SK-N-SH (cell line): ENCODE data around the gene ANO3. TPM values are rescaled to one million over a fixed set of nuclear protein-coding genes. Genes with fewer than 3 reads are reported as not detected.

Source experiments
- CTCF ChIA-PET: fragments of 300-600, 350-600 bp; formaldehyde crosslinking; extraction: SDS; loops from one replicate; lab custom pipeline; 2021; lab: Yijun Ruan, JAX
- POLR2A ChIA-PET: fragments of 350-600 bp; sonication (Branson Sonifier 250); formaldehyde crosslinking; extraction: SDS; loops from one replicate; lab custom pipeline; 2020; ENCODE audit warnings: antibody characterized with exemption, inconsistent platforms; lab: Yijun Ruan, JAX
- DNase-seq: peaks from one replicate; pipeline ENCODE4 v3.0.0; 2012
- H2AFZ ChIP-seq: fragments of 200-600 bp; sonication (generic); 2 replicates; pipeline ENCODE4 v1.8.1; 2016; ENCODE audit warnings: antibody characterized with exemption, mild to moderate bottlenecking, low read depth
- H3F3A ChIP-seq: fragments of 200-600 bp; sonication (generic); replicated peaks from 2 replicates; pipeline ENCODE3; 2016; ENCODE audit warnings: antibody characterized with exemption, mild to moderate bottlenecking; ENCODE audit not compliant: insufficient read depth
- H3K27ac ChIP-seq, 2 experiments: fragments of 200-500 bp in 1 of 2; fragments of 200-600 bp in 1 of 2; sonication (Bioruptor generic) in 1 of 2; sonication (generic), shearing (Covaris generic) in 1 of 2; 2 replicates each; pipeline versions ENCODE4 v1.5.1 to v1.6.1; 2014 to 2016; ENCODE audit warnings: low read depth in 2 of 2, inconsistent platforms in 1 of 2, low read length in 1 of 2, mild to moderate bottlenecking in 1 of 2, mixed read lengths in 1 of 2
- H3K27me3 ChIP-seq: fragments of 200-600 bp; sonication (generic), shearing (Covaris generic); 2 replicates; pipeline ENCODE4 v1.6.1; 2016; ENCODE audit warnings: mixed run types; ENCODE audit not compliant: insufficient read depth
- H3K36me3 ChIP-seq, 2 experiments: fragments of 200-500 bp in 1 of 2; fragments of 200-600 bp in 1 of 2; sonication (Bioruptor generic) in 1 of 2; sonication (generic) in 1 of 2; replicated peaks in 1 of 2; 2 replicates each; pipeline versions ENCODE3 to v1.5.1; 2014 to 2016; ENCODE audit warnings: low read length in 1 of 2, mild to moderate bottlenecking in 1 of 2; ENCODE audit not compliant: insufficient read depth in 2 of 2, control insufficient read depth in 1 of 2
- H3K4me1 ChIP-seq, 2 experiments: fragments of 200-500 bp in 1 of 2; fragments of 200-600 bp in 1 of 2; sonication (Bioruptor generic) in 1 of 2; sonication (generic), shearing (Covaris generic) in 1 of 2; 2 replicates each; pipeline versions ENCODE4 v1.5.1 to v1.6.1; 2014 to 2016; ENCODE audit warnings: low read depth in 1 of 2, low read length in 1 of 2, mixed run types in 1 of 2; ENCODE audit not compliant: insufficient read depth in 2 of 2, control insufficient read depth in 1 of 2
- H3K4me2 ChIP-seq: fragments of 200-600 bp; sonication (generic), shearing (Covaris generic); 2 replicates; pipeline ENCODE4 v1.6.1; 2017; ENCODE audit warnings: mixed run types
- H3K4me3 ChIP-seq, 2 experiments: fragments of 200-500 bp in 1 of 2; fragments of 200-600 bp in 1 of 2; sonication (Bioruptor generic) in 1 of 2; sonication (generic), shearing (Covaris generic) in 1 of 2; 2 replicates each; pipeline versions ENCODE4 v1.5.1 to v1.8.1; 2014 to 2016; ENCODE audit warnings: low read depth in 2 of 2, inconsistent platforms in 1 of 2, low read length in 1 of 2, mild to moderate bottlenecking in 1 of 2, mixed read lengths in 1 of 2, moderate library complexity in 1 of 2
- H3K79me2 ChIP-seq: fragments of 200-600 bp; sonication (generic); 2 replicates; pipeline ENCODE4 v1.8.1; 2017; ENCODE audit warnings: mild to moderate bottlenecking; ENCODE audit not compliant: insufficient read depth
- H3K9ac ChIP-seq: fragments of 200-600 bp; sonication (generic); 2 replicates; pipeline ENCODE4 v1.6.1; 2017; ENCODE audit warnings: mixed run types
- H3K9me2 ChIP-seq: fragments of 200-600 bp; sonication (generic); 2 replicates; pipeline ENCODE4 v1.6.1; 2017; ENCODE audit warnings: mixed run types
- H3K9me3 ChIP-seq: fragments of 200-600 bp; sonication (generic); 2 replicates; pipeline ENCODE4 v1.6.1; 2017; ENCODE audit warnings: mixed run types, mild to moderate bottlenecking, moderate library complexity
- H4K20me1 ChIP-seq: fragments of 200-600 bp; sonication (generic); 2 replicates; pipeline ENCODE4 v1.6.1; 2017; ENCODE audit warnings: mild to moderate bottlenecking, mixed run types; ENCODE audit not compliant: insufficient read depth
- CTCF ChIP-seq: fragments of 200-600 bp; sonication (generic); IDR thresholded peaks from 2 replicates; pipeline ENCODE4 v1.6.1; 2017; ENCODE audit warnings: antibody characterized with exemption, mild to moderate bottlenecking, moderate library complexity
- EP300 ChIP-seq, 2 experiments: IDR thresholded peaks; 2 replicates each; pipeline versions ENCODE4 v1.4.0 to v1.6.1; 2012; ENCODE audit warnings: borderline replicate concordance in 1 of 2, low read depth in 1 of 2, low read length in 1 of 2
- EZH2phosphoT487 ChIP-seq: fragments of 200-600 bp; sonication (generic); IDR thresholded peaks from 2 replicates; pipeline ENCODE4 v1.6.1; 2017; ENCODE audit warnings: low read depth, mixed run types, mild to moderate bottlenecking, antibody characterized with exemption, moderate library complexity, borderline replicate concordance
- FOSL2 ChIP-seq: IDR thresholded peaks from 2 replicates; pipeline ENCODE4 v1.4.0; 2012; ENCODE audit warnings: low read depth, mild to moderate bottlenecking, moderate library complexity, borderline replicate concordance
- GATA2 ChIP-seq: sonication (generic); formaldehyde crosslinking; IDR thresholded peaks from 2 replicates; pipeline ENCODE4 v1.5.0; 2020; ENCODE audit warnings: mild to moderate bottlenecking, missing genetic modification reagents
- MEF2A ChIP-seq: IDR thresholded peaks from 2 replicates; pipeline ENCODE4 v1.4.0; 2012; ENCODE audit warnings: low read depth, borderline replicate concordance
- MXI1 ChIP-seq: IDR thresholded peaks from 2 replicates; pipeline ENCODE4 v1.6.1; 2012; ENCODE audit warnings: mild to moderate bottlenecking, low read depth, low read length, improper control_type of control experiment
- NRF1 ChIP-seq: IDR thresholded peaks from 2 replicates; pipeline ENCODE4 v1.6.1; 2012; ENCODE audit warnings: low read depth, mild to moderate bottlenecking, low read length
- PBX3 ChIP-seq: IDR thresholded peaks from 2 replicates; pipeline ENCODE4; 2012
- POLR2AphosphoS5 ChIP-seq: IDR thresholded peaks from 2 replicates; pipeline ENCODE4 v1.6.1; 2012; ENCODE audit warnings: low read depth, low read length
- RAD21 ChIP-seq: IDR thresholded peaks from 2 replicates; pipeline ENCODE4 v1.6.1; 2012; ENCODE audit warnings: mild to moderate bottlenecking, low read length
- SMC3 ChIP-seq: IDR thresholded peaks from 2 replicates; pipeline ENCODE4 v1.6.1; 2012; ENCODE audit warnings: low read depth, low read length, improper control_type of control experiment
- TCF12 ChIP-seq: IDR thresholded peaks from 2 replicates; pipeline ENCODE4 v1.4.0; 2012
- USF1 ChIP-seq: IDR thresholded peaks from 2 replicates; pipeline ENCODE4 v1.4.0; 2012; ENCODE audit warnings: low read depth, borderline replicate concordance
- USF2 ChIP-seq: fragments of 150-350 bp; IDR thresholded peaks from 2 replicates; pipeline ENCODE4 v1.6.1; 2017; ENCODE audit warnings: antibody characterized with exemption, low read length, low read depth, borderline replicate concordance
- YY1 ChIP-seq: IDR thresholded peaks from 2 replicates; pipeline ENCODE4 v1.4.0; 2012; ENCODE audit warnings: low read depth, mild to moderate bottlenecking
- ZBTB33 ChIP-seq: IDR thresholded peaks from 2 replicates; pipeline ENCODE4 v1.4.0; 2012; ENCODE audit warnings: low read depth, borderline replicate concordance
- WGBS: methylation state at CpG from one replicate; pipeline ENCODE4 v1.1.6; 2017; ENCODE audit warnings: low lambda C conversion rate; 5-methylcytosine and 5-hydroxymethylcytosine counted together
- polyA plus RNA-seq, 3 experiments: library from polyadenylated mRNA; depleted of rRNA; stranded (reverse); fragments of >200 nt; gene quantifications; 2 replicates each; pipeline ENCODE4 v1.2.3, GENCODE V29; 2012

The ANO3 gene
- polyA plus RNA-seq, 1 of the 3 experiments (the other 2 are of a cell fraction), result 0.13 TPM

- CTCF ChIA-PET, result interaction anchor here (0.8 kb wide), 1 partner anchor 28 kb away, joined by 3 read pairs; no protein-coding TSS in a partner anchor
- H3K79me2 ChIP-seq, result no peaks in the 10 kb centered on the region
Observed at GRCh38 chr11:26477396-26477795, 145.5 kb downstream of the ANO3 start.

GRCh38 chr11:26478710-26479109 is 146.8 kb downstream of the ANO3 start:
- no peak for TF ChIP-seq POLR2AphosphoS5
- TF ChIP-seq CTCF, result no peak
- TF ChIP-seq TCF12, result no peak
- no peak for TF ChIP-seq ZBTB33
- TF ChIP-seq EZH2phosphoT487, result no peak
- TF ChIP-seq FOSL2, result no peak
- no peak for TF ChIP-seq NRF1
- no peak for TF ChIP-seq MXI1
- no peak for TF ChIP-seq PBX3
- TF ChIP-seq USF2, result no peak
- TF ChIP-seq USF1, result no peak
- TF ChIP-seq EP300 (IDR thresholded peaks at IDR 0.05; ENCODE audit: borderline replicate concordance in 1 of 2, low read depth in 1 of 2, low read length in 1 of 2), result no peak
- no peak for TF ChIP-seq YY1
- no peak for TF ChIP-seq RAD21
- no peak for TF ChIP-seq SMC3
- no peak for TF ChIP-seq MEF2A
- H3F3A ChIP-seq, result no peaks in the 10 kb centered on the region
- H3K4me2 ChIP-seq, result no peak overlapping the region
- no peaks in the 10 kb centered on the region for H3K27me3 ChIP-seq
- H3K9ac ChIP-seq, result no peak overlapping the region
- H4K20me1 ChIP-seq, result no peaks in the 10 kb centered on the region
- ChIA-PET CTCF (interaction anchor here (0.8 to 1.1 kb wide), 4 partner anchors 12 to 146 kb away, joined by 3 read pairs; no protein-coding TSS in a partner anchor), POLR2A (no interaction called here)
- H2AFZ ChIP-seq, result no peak overlapping the region
- no peak for DNase-seq
- H3K27ac ChIP-seq, result no peak overlapping the region
- no peaks in the 10 kb centered on the region for H3K9me2 ChIP-seq
- H3K4me1 ChIP-seq, result peaks cover 0 to 3% of the 10 kb centered on the region in 2 experiments; a peak in 2 of 4 replicates
- H3K4me3 ChIP-seq, result no peak overlapping the region
- WGBS, result 94% methylated on average over 2 of the region's 2 CpGs
- no peaks in the 10 kb centered on the region for H3K9me3 ChIP-seq
- no peaks in the 10 kb centered on the region for H3K36me3 ChIP-seq
- H3K79me2 ChIP-seq, result no peaks in the 10 kb centered on the region

More at GRCh38 chr11:26477396-26477795, 145.5 kb downstream of the ANO3 start:
- 27% methylated on average over 2 of the region's 2 CpGs for WGBS
- no peak overlapping the region for H3K4me2 ChIP-seq
- H3K9me3 ChIP-seq, result no peaks in the 10 kb centered on the region
- POLR2A ChIA-PET, result no interaction called here
- no peak overlapping the region; a peak in 1 of 4 replicates for H3K27ac ChIP-seq
- no peaks in the 10 kb centered on the region for H3F3A ChIP-seq
- no peaks in the 10 kb centered on the region for H3K36me3 ChIP-seq
- no peaks in the 10 kb centered on the region for H3K9me2 ChIP-seq
- TF ChIP-seq GATA2 (CRISPR knock-in tag) (0 out of 2 replicates have a peak, but pooled peaks have one; percentile 22), RAD21 (no peak)
- TF ChIP-seq, all 33 proteins: peak for 1
- Histone ChIP-seq H3K4me3 (no peak overlapping the region), H3K9ac (no peak overlapping the region), H2AFZ (no peak overlapping the region), H3K27me3 (no peaks in the 10 kb centered on the region), H3K4me1 (peaks cover 0 to 3% of the 10 kb centered on the region in 2 experiments; a peak in 2 of 4 replicates), H4K20me1 (no peaks in the 10 kb centered on the region)
- DNase-seq, result no peak
